Measurements from ENCODE around the gene RHPN2.
A peak's percentile ranks its signal among the peaks of the same experiment; 100 is the strongest.
"Not testable (repeated sequence)": the region's sequence is repeated elsewhere in the genome, so short reads cannot be mapped to it uniquely, and the experiment has no call there.

RHPN2 gene

DNA sequence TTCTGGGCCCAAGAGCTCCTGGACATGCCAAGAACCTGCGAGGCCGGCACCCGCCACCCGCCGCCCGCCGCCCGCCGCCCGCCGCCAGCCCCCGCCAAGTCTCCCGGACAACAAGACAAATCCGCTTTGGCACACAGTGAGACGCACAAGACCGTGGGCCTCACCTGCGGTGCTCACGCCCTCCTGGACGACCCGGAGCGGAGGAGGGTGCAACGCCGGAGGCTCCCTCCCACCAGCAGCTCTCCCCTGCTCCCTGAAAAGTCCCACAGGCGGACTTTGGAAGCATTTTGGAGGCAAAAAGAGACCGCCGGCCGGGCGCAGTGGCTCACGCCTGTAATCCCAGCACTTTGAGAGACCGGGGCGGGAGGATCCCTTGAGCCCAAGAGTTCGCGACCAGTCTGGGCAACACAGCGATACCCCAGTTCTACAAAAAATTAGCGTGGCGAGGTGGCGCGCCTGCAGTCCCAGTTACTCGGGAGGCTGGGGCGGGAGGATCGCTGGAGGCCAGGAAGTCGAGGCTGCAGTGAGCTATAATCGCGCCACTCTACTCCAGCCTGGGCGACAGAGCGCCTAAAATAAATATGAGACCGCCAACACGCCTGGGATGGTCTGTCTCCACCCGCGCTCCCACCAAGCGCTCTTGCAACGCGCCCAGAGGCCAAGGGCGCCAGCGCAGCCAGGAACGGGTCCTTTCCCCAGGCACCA, 783 bp downstream of the RHPN2 start:
- DNase-seq = no peak

DNA sequence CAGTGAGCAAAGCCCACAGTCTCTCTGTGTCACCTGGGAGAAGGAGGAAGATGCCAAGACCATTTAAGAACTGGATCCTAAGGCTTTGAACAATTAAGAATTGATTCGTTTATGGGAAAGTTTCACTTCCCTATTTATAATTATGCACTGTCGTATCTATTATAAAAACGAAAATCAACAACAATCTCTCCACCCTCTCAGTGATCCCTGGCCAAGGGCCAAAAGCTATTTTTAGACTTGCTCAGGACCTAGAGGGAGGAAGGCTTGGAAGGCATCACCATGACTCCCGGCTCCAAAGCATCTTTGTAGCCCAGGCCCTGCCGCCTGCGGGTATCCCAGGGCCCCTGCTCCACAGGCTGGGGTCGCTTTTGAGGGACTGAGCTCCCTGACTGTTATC, 1.3 kb downstream of the RHPN2 start:
- no peak for DNase-seq

DNA sequence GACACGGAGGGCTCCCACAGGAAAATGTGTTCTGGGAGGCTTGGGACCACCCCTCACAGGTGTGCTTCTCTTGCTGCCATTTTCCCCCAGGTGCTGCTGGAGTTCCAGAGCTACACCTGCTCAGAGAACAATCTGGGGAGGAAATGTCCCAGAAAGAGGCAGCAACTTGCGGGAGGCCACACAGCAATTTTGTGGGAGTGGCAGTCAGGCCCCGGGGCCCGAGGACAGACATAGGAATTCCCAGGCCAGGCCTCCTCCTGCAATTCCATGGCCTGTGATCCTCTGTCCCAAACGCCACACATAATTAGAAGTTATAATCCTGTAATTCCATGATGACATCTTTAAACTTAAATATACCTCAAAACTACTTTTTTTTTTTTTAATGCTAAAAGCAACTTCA, 1.8 kb downstream of the RHPN2 start:
- DNase-seq = no peak

DNA sequence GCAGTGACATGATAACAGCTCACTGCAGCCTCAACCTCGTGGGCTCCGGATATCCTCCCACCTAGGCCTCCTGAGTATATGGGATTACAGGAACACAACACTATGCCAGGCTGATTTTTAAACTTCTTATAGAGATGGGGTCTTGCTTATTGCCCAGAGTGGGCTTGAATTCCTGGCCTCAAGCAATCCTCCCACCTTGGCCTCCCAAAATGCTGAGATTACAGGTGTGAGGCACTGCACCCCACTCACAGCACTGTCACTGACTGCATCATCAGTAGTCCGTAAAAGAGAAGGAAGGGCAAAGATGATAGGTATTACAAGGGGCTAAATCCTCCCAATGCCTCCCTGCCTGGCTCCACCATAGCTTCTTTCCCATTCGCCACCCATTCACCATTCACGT, 4.1 kb downstream of the RHPN2 start:
- no peak for DNase-seq

DNA sequence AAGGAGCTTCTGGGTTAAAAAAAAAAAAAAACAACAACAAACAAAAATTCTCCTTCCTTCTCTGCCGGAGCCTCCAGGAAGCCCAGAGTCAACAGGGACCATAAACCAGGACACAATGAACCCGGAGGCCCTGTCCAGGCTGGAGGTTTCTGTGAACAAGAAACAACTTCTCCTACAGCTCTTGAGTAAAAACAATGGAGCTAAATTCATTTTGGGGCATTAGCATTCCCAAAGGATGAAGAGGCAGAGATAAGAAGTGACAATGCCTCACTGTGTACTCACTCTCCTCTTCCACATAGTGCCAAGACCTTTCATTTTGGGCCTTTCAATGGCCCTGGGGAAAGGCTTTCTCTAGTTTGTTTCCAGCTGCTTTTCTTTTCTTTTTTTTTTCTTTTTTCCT, 9.0 kb downstream of the RHPN2 start:
- no peak for DNase-seq

DNA sequence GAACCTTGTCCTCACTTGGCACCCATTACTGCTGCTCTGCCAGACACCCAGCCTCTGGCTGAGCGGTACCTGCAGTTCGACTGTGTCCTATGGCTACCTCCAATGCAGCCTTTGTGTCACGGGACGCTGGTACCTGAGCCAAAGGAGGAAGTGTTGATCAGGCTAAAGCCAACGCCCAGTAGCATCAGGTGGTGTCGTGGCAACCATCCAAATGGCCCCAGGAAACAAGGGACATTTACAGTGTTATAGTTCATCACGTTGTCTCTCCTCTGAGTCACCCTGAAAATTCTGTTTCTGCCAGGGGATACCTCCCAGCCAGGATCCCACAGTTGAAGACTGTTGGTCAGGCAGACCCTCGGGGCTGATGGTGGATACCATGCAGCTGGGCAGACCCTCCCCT, 10.1 kb downstream of the RHPN2 start:
- no peak for DNase-seq

DNA sequence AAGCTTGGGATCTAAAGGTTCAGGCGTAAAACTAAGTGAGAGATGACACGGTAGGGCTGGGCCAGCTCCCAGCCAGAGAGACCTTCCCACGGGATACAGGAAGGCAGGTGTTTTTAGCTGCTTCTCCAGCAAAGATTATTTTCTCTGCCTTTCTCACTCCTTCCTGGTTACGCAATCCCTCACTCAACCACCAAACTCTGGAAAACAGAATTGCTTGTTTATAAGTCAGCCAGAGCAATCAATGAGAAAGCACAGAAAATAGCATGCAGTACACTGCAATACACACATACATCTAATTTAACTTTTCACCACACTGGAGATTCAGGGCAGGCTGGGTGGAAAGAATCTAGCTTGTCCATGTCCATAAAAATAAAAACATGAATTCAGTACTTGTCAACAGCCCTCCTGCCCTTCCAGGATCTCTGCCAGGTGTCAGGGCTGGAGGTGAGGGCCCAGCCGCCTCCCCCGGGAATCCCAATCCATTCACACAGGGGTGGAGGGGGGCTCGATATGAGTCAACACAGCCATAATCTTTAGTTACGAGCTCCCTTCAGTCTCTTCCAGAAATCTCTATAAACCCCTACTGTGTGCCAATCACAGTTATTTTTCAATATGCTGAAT, 12.2 kb downstream of the RHPN2 start:
- no peak for DNase-seq

DNA sequence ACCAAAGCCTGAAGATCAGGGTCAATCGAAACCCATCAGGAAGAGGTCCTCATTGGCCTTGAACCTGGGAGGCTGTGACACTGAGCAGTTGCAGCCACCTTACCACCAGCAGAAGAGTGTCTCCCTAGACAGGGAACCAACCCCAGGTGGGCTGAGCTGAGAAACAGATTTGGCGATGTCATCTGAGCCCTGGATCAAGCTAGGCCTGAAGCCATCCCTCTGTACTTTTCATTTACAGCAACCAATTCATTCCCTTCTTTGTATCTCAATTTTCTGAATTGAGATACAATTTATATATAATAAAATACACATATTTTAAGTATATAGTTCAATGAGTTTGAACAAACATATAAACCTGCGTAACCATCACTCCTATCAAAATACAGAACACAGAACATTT, 14.6 kb downstream of the RHPN2 start:
- no peak for DNase-seq

DNA sequence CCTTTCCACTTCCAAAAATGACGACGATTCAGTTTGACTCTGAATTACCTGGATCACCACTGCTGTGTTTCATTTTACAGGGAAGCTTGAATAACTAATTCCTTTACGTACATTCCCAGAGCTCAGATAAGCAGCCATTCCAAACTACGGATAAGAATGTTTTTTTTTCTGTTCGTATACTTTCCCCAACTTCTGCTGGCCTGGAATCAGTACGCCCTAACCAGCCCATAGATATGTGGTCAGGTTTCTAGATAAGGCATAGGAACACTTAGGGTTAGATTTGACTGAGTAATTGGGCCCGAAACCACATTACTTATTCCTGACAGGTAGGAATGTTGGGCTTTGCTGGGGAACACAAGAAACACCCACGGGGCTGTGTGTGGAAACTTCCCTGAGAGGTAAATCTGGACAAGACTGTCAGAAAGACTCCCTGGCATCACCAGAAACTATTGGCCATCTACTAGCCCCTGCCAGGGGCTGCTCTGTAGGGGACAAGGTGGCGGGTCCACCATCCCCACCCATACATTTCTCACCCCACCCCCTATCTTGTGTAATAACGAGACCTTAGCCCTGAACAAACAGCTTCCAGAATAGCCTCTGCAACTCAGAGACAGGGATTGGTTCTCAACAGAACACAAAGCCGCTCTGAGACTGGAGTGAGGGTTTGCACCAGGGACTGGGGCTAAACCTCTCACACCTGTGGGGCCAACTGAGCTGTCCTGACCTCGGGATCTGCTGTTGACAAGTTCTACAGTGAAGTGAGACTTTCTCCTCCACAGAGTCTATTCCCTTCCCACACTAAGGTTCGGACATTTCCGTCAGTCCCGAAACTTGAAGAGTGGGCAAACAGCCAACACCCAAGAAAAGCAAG, 15.6 kb downstream of the RHPN2 start:
- no peak for DNase-seq

DNA sequence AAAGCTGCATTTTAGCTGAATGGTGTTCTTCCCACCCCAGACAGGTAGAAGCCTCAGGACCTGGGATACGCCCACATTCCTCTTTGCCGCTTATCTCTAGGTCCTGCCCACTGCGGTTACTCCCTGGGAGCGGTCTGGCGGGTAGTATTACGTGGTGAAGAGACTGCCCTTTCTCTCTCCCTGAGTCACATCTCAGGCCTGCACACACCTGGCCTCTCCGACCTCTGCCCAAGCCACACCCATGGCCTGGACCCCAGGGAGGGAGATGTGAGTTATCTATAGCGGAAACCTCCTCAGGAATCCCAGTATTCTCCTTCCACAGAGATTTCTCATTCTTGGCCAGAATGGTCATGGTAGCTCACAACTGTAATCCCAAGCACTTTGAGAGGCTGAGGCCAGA, 17.3 kb downstream of the RHPN2 start:
- DNase-seq = no peak

DNA sequence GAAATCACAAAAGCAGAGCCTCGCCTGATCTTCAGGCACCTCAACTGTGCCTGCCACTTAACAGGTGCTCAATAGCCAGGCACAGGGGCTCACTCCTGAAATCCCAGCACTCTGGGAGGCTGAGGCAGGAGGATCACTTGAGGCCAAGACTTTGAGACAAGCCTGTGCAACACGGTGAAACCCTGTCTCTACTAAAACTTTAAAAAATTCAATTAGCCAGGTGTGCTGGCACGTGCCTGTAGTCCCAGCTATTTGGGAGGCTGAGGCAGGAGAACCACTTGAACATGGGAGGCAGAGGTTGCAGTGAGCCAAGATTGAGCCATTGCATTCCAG, 22.9 kb downstream of the RHPN2 start:
- not testable (repeated sequence) for DNase-seq

DNA sequence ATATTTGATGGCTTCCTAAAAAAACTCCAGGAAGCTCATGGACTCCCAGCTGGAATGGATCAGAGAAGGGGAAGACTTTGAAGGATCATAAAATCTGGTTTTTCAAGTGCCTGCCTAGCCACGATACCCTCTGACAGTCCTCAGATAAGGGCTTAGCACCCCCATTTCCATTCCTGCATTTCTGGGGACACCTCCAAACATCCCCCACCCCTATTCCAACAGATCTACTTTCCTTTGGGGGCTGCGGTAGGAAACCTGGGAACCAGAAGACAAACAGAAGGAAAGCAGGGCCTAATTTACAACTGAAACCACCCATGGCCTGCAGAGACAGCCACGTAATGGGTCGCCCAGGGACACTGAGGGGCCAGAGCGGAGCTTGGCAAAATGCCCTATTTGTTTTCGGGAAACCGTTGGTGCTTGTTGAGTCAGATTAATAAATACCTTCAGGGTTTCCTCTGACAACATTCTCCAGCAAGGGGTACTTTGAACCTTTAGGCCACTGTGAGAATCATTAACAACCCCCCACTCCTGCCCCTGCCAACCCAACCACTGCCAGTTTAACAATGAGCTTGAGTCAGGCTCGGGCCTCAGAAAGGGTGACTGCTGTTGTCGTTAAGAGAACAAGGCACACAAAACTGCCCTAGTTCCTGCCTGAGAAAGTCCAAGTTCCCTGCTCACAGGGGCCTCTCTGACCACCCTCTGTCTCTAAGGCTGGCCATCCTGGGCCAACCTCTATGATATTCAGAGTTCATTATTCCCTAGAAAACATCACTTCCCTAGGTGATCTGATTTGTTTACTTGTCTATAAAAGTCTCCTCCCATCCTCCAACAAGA, 23.5 kb downstream of the RHPN2 start:
- DNase-seq = no peak

DNA sequence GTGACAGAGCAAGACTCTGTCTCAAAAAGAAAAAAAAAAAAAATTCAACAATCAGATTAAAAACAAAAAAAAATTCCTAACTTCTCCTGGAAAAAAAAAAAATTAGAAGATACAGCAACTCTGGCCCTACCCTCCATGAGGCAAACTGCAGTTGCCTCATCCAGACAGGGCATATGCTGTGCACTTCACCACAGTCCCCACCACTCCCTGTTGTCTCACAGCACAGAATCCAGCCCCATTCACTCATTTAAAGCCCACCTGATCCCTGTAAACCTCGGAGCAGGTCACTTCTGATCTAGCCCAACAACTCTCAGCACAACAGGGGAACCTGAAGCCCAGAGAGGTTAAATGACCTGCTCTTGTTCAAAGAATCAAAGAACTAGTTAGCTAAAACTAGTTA, 24.9 kb downstream of the RHPN2 start:
- no peak for DNase-seq

DNA sequence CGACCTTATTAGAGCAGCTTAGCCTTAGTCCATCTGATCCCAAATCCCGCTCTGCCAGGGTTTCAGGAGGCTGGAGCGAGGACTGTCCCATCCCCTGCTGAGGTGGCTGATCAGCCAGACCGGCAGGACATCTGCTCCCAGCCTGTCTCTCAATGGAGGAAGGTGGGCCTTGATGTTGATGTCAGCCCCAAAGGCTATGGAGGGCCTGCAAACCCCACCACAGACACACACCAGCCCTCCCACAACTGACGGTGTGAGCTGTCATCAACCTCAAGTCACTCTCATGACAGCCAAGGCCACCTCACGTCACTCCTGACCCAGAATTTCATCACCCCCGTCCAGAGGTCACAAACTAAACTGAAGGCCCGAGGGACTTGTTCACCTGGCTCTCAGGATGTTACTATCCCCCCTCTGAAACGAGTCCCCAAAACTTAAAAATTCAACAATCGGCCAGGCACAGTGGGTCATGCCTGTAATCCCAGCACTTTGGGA, 25.5 kb downstream of the RHPN2 start:
- no peak for DNase-seq

DNA sequence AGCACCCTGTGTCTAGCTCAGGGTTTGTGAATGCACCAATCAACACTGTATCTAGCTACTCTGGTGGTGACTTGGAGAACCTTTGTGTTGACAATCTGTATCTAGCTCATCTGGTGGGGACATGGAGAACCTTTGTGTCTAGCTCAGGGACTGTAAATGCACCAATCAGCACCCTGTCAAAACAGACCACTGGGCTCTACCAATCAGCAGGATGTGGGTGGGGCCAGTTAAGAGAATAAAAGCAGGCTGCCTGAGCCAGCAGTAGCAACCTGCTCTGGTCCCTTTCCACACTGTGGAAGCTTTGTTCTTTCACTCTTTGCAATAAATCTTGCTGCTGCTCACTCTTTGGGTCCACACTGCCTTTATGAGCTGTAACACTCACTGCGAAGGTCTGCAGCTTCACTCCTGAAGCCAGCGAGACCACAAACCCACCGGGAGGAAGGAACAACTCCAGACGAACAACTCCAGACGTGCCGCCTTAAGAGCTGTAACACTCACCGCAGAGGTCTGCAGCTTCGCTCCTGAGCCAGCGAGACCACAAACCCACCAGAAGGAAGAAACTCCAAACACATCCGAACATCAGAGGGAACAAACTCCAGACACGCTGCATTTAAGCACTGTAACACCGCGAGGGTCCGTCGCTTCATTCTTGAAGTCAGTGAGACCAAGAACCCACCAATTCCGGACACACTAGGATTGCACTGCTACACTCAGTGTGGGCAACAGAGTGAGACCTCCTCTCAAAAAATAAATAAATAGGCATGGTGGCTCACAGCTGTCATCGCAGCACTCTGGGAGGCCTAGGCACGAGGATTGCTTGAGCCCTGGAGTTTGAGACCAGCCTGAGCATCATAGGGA, 27.3 kb downstream of the RHPN2 start:
- peak; percentile 12 for DNase-seq

DNA sequence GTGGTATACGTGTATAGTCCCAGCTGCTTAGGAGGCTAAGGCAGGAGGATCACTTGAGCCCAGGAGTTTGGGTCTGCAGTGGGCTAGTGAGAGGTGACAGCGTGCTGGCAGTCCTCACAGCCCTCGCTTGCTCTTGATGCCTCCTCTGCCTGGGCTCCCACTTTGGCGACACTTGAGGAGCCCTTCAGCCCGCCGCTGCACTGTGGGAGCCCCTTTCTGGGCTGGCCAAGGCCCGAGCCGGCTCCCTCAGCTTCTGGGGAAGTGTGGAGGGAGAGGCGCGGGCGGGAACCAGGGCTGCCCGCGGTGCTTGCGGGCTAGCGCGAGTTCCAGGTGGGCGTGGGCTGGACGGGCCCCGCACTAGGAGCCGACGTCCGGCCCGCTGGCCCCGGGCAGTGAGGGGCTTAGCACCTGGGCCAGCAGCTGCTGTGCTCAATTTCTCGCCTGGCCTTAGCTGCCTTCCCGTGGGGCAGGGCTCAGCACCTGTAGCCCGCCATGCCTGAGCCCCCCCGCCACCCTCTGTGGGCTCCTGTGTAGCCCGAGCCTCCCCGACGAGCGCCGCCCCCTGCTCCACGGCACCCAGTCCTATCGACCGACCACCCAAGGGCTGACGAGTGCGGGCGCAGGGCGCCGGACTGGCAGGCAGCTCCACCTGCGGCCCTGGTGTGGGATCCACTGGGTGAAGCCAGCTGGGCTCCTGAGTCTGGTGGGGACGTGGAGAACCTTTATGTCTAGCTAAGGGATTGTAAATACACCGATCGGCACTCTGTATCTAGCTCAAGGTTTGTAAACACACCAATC, 28.1 kb downstream of the RHPN2 start:
- DNase-seq = not testable (repeated sequence)

DNA sequence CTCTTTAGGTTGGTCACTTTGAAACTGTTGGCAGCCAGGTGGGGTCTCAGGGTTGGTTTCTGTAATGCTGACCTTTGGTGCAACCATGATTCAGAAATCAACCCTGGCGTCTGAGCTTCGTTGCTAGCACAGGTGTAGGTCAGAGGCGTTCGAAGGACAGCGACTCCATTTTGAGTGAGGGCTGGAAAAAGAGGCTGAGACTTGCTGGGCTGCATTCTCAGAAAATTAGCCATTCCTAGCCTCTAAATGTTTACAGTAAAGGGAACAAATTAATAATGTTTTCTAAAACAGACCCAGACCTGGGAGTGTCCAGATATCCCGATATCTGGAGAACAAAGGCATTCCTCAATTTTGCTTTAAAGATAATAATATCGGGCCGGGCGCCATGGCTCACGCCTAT, 29.2 kb downstream of the RHPN2 start:
- no peak for DNase-seq

DNA sequence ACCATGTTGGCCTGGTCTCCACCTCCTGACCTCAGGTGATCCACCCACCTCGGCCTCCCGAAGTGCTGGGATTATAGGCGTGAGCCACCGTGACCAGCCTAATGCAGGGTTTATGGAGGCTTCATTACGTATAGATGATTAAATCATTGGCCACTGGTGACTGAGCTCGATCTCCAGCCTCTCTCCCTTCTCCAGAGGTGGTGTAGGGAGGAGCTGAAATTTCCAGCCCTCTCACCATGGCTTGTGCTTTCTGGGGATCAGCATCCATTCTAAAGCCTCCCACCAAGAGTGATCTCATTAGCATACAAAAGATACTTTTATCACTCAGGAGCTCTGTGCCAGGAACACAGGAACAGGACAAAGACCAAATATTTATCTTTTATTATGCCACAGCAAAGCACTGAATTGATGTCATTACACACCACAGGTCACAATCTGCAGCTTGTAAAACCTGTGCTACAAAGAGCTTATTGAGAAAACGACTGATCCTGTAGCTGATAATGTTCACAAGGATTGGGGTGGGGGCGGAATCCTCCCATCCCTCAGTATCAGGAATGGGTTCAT, 32.4 kb downstream of the RHPN2 start:
- no peak for DNase-seq

DNA sequence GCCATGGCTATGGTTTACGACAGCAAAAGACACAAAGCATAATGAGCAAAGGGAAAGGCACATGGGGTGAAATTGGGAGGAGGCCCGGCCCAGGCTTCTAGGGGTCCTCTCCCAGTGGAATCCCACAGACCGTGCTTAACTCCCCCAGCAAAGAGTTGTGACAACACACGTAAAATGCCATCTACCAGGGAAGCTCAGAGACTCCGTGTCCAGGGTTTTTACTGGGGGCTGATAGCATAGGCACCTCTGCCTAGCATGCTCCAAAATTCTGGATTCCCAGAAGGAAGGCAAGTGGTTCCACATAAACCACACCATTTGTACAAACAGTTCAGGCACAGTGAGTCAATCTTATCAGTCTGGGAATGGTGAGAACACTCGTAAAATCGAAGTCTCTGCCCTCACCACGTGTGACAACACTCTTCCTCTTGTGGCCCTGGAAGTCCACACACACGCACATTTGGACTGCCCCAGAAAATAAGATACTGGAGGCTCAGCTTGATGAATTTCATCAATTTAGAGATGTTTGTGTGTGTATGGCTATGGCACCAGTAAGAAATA, 34.9 kb downstream of the RHPN2 start:
- DNase-seq = no peak

DNA sequence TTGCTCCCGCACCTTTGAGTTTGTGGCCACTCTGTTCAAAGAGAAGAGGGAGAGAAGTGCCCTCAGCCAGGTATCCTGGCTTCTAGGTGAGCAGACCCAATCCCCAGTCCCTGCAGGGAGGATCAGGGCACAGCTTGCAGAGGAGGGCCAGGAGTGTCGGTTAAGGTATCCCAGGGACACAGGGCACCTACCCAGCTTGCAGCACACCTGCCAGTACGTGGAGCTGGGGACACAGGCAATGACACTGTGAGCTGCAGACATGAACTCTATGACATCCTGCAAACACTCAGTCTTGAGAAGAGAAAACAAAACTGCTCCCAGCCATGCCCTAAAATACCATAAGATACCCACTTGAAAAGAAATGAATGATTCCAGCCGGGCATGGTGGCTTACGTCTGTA, 38.1 kb downstream of the RHPN2 start:
- not testable (repeated sequence) for DNase-seq
